GM10248 (cell line): Measurements from ENCODE around the gene UBALD1.

Experiments
- CTCF ChIA-PET: fragments of 300-600 bp; sonication (Branson Sonifier 250); formaldehyde crosslinking; extraction: SDS; loops from one replicate; lab custom pipeline; 2021; ENCODE audit warnings: antibody characterized with exemption; lab: Yijun Ruan, JAX
- POLR2A ChIA-PET: fragments of 350-650 bp; sonication (Branson Sonifier 250); formaldehyde crosslinking; extraction: SDS; loops from one replicate; lab custom pipeline; 2020; ENCODE audit warnings: antibody characterized with exemption; lab: Yijun Ruan, JAX
- DNase-seq: peaks from one replicate; pipeline ENCODE4 v3.0.0; 2012; ENCODE audit errors: extremely low spot score
- TF ChIP-seq, protein P1 (sequence below): IDR thresholded peaks from 2 replicates; pipeline ENCODE4 v1.5.1; 2012; ENCODE audit warnings: mild to moderate bottlenecking, low read depth; ENCODE audit errors: extremely low read depth, missing control alignments, control extremely low read depth

Gene UBALD1

DNA sequence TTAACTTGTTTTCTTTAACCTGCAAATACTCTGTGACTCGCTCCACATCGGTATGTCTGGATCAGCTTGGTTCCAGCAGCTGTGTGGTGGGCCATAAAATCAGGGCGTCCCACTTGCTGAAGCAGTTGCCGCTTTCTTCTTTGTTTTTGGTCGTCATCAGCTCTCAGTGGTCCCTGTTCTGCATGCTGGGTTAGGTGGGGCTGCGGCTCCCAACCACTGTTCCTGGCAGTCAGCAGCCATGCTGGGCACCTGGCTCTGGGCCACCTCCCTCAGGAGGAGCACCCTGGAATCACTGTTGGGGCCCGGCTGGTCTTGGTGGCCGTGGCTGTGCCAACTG lies 32.9 kb upstream of the UBALD1 start:
- TF ChIP-seq, protein P1, sequence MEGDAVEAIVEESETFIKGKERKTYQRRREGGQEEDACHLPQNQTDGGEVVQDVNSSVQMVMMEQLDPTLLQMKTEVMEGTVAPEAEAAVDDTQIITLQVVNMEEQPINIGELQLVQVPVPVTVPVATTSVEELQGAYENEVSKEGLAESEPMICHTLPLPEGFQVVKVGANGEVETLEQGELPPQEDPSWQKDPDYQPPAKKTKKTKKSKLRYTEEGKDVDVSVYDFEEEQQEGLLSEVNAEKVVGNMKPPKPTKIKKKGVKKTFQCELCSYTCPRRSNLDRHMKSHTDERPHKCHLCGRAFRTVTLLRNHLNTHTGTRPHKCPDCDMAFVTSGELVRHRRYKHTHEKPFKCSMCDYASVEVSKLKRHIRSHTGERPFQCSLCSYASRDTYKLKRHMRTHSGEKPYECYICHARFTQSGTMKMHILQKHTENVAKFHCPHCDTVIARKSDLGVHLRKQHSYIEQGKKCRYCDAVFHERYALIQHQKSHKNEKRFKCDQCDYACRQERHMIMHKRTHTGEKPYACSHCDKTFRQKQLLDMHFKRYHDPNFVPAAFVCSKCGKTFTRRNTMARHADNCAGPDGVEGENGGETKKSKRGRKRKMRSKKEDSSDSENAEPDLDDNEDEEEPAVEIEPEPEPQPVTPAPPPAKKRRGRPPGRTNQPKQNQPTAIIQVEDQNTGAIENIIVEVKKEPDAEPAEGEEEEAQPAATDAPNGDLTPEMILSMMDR, result no peak
- ChIA-PET CTCF (no interaction called here), POLR2A (no interaction called here)
- no peak for DNase-seq

- TF ChIP-seq, protein P1, result no peak
- ChIA-PET POLR2A (no interaction called here), CTCF (no interaction called here)
- DNase-seq, result no peak
Measured at GRCh38 chr16:4646773-4647643, 32.3 kb upstream of the UBALD1 start.

DNA sequence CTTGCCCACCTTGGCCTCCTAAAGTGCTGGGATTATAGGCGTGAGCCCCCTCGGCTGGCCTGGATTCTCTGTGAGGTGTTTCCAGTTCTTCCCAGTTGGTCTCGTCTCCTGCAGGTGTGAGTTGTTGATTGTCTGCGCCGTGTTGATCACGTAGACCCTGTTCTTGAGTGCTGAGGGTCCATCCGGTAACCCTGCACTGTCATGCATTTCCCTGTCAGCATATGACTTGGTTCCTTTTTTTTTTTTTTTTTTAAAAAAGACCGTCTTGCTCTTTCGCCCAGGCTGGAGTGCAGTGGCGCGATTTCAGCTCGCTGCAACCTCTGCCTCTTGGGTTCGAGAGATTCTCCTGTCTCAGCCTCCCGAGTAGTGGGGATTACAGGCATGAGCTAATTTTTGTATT lies 27.2 kb upstream of the UBALD1 start:
- no peak for DNase-seq
- TF ChIP-seq, protein P1, result no peak
- CTCF ChIA-PET, result interaction anchor here (0.8 to 1.7 kb wide), 4 partner anchors 8 to 136 kb away, joined by 3 to 7 read pairs (median 3); partner anchors contain the start of gene MGRN1
- POLR2A ChIA-PET, result no interaction called here

GRCh38 chr16:4641306-4641687 lies 26.6 kb upstream of the UBALD1 start:
- DNase-seq, result no peak
- POLR2A ChIA-PET, result no interaction called here
- TF ChIP-seq, protein P1, result no peak
- CTCF ChIA-PET, result interaction anchor here (1.2 to 2.5 kb wide), 3 partner anchors 9 to 136 kb away, joined by 3 to 9 read pairs (median 3); no protein-coding TSS in a partner anchor

- no peak for DNase-seq
- ChIA-PET POLR2A (no interaction called here), CTCF (interaction anchor here (1.2 to 2.5 kb wide), 2 partner anchors 10 to 135 kb away, joined by 3 to 9 read pairs; no protein-coding TSS in a partner anchor)
- TF ChIP-seq, protein P1, result no peak
Measured at GRCh38 chr16:4640572-4641305, 26.1 kb upstream of the UBALD1 start.

- ChIA-PET CTCF (interaction anchor here (2.5 to 7.6 kb wide), 2 partner anchors 11 to 16 kb away, joined by 9 to 60 read pairs; partner anchors contain the start of gene MGRN1), POLR2A (no interaction called here)
- DNase-seq, result no peak
- TF ChIP-seq, protein P1, result no peak
Measured at GRCh38 chr16:4639899-4640509, 25.3 kb upstream of the UBALD1 start.
